ENCODE measurements around the gene PRR29.
A peak's percentile ranks its signal among the peaks of the same experiment; 100 is the strongest.
"Not testable (repeated sequence)": the region's sequence is repeated elsewhere in the genome, so short reads cannot be mapped to it uniquely, and the experiment has no call there.

PRR29 gene

DNA sequence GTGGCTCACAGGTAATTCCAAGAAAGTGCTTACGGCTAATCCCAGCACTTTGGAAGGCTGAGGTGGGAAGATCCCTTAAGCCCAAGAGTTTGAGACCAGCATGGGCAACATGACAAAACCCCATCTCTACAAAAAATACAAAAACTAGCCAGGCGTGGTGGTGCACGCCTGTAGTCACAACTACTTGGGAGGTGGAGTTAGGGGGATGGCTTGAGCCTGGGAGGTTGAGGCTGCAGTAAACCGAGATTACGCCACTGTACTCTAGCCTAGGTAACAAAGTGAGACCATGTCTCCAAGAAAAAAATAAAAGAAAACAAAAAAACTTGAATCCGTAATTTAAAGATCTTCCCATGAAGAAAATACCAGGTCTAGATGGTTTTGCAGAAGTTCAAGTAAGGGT lies 17.3 kb downstream of the PRR29 start:
- DNase-seq (ENCODE audit: low read depth in 2 of 2): no peak

- DNase-seq (ENCODE audit: low read depth in 2 of 2): no peak
Observed at GRCh38 chr17:64016231-64016784, 18.2 kb downstream of the PRR29 start.

DNA sequence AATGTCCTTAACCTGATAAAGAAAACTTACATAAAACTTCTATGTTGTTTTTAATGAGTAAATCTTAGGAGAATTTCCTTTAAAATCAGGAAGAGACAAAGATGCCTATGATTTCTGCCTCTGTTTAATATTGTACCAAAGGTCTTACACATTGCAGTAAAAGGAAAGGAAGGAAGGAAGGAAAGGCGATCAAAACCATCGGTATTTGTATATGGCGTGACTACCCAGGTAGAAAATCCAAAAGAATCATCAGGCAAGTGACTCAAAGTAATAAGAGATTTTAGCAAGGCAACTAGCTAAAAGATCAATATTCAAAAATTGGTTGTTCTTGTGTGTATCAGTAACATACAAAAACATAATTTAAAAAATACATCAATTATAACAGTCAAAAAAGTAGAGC lies 18.8 kb downstream of the PRR29 start:
- DNase-seq (ENCODE audit: low read depth in 2 of 2): no peak

- no peak for DNase-seq (ENCODE audit: low read depth in 2 of 2)
Observed at GRCh38 chr17:64017381-64017980, 19.3 kb downstream of the PRR29 start.

GRCh38 chr17:64019551-64019961 lies 21.4 kb downstream of the PRR29 start:
- DNase-seq (ENCODE audit: low read depth in 2 of 2): not testable (repeated sequence)

- DNase-seq (ENCODE audit: low read depth in 2 of 2): peak; percentile 78 to 79
Observed at GRCh38 chr17:64020056-64020766, 22.1 kb downstream of the PRR29 start, which contains the start of gene ICAM2. Gene ICAM2 (minus strand): TSS chr17:64020633. CDS start chr17:64006691, 13,942 bp downstream.

- no peak for DNase-seq (ENCODE audit: low read depth in 2 of 2)
Observed at GRCh38 chr17:64022611-64023063, 24.5 kb downstream of the PRR29 start.

DNA sequence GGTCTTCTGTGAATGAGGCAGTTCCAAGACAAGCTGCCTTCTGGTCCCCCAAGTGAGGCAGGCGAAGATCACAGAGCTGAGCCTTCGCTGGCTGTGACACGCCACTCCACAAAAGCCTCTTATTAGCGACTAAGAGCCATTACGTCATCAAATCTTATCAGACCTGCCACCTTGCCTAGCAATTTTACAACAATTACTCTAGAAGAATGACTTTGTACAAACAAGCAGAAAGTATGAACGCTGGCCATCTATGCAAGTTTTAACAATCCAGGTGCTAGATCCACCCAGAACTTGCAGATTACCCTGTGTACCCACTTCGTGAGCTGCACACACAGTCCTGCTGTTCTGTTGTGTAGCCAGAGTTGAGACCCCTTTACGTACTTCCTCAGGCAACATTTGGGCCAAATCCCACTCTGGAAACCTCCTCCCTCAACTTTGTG lies 26.1 kb downstream of the PRR29 start:
- no peak for DNase-seq (ENCODE audit: low read depth in 2 of 2)

DNA sequence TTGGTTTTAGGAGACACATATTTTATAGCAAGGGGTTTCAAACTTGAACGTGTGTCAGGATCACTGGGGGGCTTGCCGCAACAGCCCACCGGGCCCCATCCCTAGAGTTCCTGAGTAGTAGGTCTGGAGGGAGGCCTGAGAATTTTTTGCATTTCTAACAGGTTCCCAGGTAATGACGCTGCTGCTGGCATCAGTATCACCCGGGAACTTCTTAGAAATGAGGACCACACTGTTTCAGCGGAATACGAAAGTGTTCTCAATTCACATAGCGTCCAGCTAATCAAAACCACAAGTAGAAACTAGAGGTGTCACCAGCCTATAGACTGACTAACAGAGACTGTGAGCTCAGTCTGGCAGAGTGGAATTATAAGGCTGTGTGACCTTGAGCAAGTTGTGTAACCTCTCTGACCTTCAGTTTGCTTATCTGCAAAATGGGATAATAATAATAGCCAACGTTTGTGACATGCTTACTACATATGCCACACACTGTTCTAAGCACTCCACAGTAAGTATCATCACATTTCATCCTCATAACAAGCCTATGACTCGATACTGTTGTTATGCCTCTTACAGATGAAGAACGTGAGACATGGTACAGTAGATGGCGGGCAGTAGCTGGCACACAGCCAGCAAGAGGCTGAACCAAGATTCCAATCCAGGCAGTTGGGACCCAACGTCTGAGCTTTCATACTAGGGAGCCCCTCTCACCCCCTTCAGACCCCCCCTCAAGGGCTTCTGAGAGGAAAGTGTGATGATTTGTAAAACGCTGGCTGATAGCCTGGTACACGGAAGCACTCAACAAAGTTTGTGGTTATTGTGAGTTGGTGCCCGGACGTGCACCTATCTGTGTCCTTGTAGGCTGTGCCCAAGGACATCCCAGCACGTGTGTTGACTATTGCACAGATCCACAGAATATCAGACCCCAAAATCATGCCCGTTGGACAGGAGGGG lies 26.9 kb downstream of the PRR29 start:
- DNase-seq (ENCODE audit: low read depth in 2 of 2): peak in 1 of 2 donors; percentile 14

GRCh38 chr17:64025732-64026294 lies 27.7 kb downstream of the PRR29 start:
- peak; percentile 80 to 85 for DNase-seq (ENCODE audit: low read depth in 2 of 2)

GRCh38 chr17:64028874-64029464 lies 30.8 kb downstream of the PRR29 start:
- peak; percentile 55 to 57 for DNase-seq (ENCODE audit: low read depth in 2 of 2)

DNA sequence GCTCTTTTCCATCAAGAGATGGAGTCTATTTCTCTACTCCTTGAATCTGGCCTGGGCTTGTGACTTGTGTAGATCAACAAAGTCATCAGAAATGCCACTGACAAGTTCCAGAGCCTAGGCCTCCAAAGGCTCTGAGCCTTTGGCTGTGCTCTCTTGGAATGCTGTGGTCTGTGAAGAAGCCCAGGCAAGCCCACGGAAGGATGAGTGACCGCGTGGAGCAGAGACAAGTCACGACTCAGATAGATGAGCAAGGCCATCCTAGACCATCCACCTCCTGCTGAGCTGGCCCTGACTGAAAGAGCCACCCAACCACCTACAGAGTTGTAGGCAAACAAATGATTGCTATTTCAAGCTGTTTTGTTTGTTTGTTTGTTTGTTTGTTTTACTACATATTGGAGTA lies 33.9 kb downstream of the PRR29 start:
- no peak for DNase-seq (ENCODE audit: low read depth in 2 of 2)

DNA sequence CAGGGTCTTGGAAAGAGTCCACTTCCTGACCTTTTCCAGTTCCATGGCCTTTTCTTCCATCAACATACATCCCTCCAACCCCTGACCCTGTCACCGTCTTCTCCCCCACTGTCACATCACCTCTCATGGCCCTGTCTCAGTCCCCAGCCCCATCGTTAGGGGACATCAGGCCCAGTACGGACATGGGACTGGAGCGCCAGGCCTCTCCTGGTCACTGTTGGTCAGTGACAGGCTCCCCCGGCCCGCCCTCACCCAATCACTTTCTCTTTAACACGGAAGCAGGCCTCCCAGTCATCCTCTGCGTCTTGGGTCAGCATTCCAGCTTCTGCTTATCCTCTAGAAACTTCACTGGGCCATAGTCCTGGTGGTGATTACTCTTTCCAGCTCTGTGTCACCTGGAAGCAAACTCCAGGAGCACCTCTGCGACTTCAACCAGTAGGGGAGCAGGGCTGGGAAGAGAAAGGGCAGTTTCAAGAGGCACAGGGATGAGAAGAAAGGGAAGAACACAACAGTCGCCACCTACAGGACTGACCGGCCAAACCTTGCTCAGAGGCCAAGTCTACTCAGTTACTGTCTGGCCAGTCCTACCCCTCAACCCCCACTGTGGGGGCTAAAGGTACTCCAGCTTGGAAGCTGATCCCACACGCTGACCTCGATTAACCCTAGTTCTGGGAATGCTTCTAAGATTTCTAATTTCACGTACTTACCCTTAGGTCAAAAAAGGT lies 38.2 kb downstream of the PRR29 start:
- no peak for DNase-seq (ENCODE audit: low read depth in 2 of 2)

DNA sequence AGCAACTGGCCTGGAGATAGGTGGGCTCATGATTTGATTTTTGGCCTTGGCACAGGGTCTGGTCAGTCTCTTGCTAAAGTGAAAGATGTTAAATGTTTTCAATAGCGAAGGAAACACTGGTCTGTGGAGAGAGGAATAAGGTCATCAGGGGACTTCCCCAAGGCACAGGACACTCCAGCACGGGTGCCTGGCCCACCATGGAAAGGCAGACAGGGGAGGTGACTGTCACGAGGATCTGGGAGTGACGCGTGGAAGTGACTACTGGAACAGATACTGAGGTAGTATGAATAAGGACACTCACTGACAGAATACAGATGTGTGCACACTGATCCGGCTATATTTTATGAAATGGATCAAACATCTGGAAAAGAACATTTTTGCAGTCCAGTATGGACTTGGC lies 39.0 kb downstream of the PRR29 start:
- DNase-seq (ENCODE audit: low read depth in 2 of 2): no peak

DNA sequence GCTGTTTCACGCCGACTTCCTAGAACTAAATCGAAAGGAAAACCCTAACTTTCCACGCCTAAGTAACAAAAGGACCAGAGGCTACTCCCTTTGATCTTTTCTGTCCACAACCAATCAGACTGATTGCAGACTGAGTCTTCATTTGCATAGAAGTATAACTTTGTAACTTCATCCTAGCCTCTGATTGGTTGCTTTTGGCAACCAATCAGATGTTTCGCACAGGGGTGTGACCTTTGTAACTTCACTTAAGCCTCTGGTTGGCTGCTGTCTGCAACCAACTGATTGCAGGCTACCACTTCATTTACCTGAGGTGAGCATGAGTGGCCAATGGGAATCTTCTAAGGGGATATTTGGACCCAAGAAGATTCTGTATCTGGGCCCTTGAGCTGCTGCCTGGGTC lies 39.7 kb downstream of the PRR29 start:
- DNase-seq (ENCODE audit: low read depth in 2 of 2): no peak

DNA sequence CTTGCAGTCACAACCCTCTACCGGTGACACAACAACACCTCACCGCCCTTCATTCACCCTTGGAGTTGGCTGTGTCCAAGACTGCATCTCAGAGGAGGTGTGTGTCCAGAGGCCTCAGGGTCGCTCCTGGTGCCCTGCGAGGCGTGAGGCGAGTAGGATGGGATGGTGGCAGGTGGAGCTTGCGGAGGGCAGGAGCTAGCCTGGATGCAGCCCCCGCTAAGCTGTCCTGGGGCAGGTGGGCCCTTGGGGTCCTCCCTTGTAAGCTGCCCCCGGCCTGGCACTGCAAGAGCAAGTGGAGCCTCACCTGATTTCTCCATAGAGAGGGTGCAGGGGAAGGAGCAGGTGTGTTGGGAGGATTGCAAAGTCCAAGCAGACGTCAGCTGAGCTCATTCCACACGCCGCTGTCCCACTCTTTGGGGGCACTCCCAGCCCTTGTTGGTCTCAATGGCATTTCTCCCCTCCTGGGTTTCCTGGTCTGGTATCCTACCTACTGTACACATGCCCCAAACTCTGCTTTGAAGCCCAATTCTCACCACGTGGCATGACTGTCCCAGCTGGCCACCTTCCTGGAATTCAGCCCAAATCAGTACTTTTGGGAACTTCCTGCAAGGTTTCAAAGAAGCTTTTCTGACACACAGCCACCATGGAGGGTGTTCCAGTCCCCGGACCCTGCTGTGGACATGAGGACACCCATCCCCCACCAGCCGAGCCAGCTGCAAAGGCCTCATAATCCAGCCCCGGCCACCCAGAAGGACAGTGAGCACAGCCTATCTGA lies 40.4 kb downstream of the PRR29 start:
- DNase-seq (ENCODE audit: low read depth in 2 of 2): no peak

DNA sequence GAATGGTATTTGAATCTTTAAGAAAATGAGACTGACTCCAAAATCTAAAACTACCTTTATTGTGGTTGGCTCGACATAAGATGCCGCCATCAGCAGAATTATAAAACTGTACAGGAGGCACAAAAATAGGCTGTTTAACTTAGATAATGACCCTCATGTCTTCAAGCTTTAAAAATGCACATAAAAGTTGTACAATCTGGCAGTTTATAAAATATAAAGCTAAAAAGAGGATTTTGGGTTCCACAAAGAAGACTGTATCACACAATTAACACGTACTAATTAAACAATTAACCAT lies 40.9 kb downstream of the PRR29 start:
- DNase-seq (ENCODE audit: low read depth in 2 of 2): no peak

DNA sequence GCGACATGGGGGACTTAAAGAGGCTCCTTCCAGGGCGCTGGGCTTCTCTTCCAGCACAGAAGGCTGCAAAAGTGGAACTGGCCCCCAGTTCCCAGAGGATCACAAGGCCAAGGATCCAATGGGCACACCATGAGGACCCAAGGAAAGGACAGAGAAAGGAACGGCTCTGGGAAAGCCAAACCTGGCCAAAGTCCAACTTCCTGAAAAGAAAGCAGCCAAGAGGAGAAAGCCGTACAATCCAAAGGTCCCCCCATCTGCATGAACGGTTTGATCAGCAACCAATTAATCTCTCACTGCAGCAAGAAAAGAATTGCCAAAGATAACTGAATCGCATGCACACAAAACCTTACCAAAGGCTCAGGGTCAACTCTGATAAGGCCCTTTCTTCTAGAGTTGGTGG lies 42.1 kb downstream of the PRR29 start:
- no peak for DNase-seq (ENCODE audit: low read depth in 2 of 2)

GRCh38 chr17:64041912-64042311 lies 43.8 kb downstream of the PRR29 start:
- no peak for DNase-seq (ENCODE audit: low read depth in 2 of 2)
